Liver (tissue), 9 donors: ENCODE results near the gene ABITRAM. TPM values are rescaled to one million over a fixed set of nuclear protein-coding genes. Genes with fewer than 3 reads are reported as not detected.

Experiments
- DNase-seq: peaks from one replicate; pipeline ENCODE4 v3.0.0-alpha.2; 2017; ENCODE audit warnings: low spot score
- H3K27ac ChIP-seq, 2 donors: one replicate each; pipeline ENCODE4 v1.7.0; 2013; ENCODE audit warnings: inconsistent platforms in 2 of 2, low read length in 2 of 2, control low read depth in 1 of 2, low read depth in 1 of 2, mild to moderate bottlenecking in 1 of 2
- H3K27me3 ChIP-seq, 4 donors: one replicate each; pipeline versions ENCODE4 v1.6.1 to v1.7.0; 2013; ENCODE audit warnings: low read length in 3 of 4, inconsistent platforms in 1 of 4, mild to moderate bottlenecking in 1 of 4, moderate library complexity in 1 of 4; ENCODE audit not compliant: control insufficient read depth in 4 of 4, insufficient read depth in 4 of 4
- H3K36me3 ChIP-seq, 4 donors: one replicate each; pipeline versions ENCODE4 v1.6.1 to v1.7.0; 2013; ENCODE audit warnings: low read length in 3 of 4, mild to moderate bottlenecking in 3 of 4, low read depth in 1 of 4, moderate library complexity in 1 of 4; ENCODE audit not compliant: control insufficient read depth in 4 of 4, insufficient read depth in 3 of 4
- H3K4me1 ChIP-seq, 4 donors: one replicate each; pipeline versions ENCODE4 v1.6.1 to v1.7.0; 2013; ENCODE audit warnings: low read length in 3 of 4, mild to moderate bottlenecking in 3 of 4, moderate library complexity in 1 of 4; ENCODE audit not compliant: control insufficient read depth in 4 of 4, insufficient read depth in 4 of 4
- H3K4me3 ChIP-seq, 3 donors: one replicate each; pipeline versions ENCODE4 v1.6.1 to v1.7.0; 2013; ENCODE audit warnings: low read length in 3 of 3, control low read depth in 1 of 3, low read depth in 1 of 3, mild to moderate bottlenecking in 1 of 3
- H3K9ac ChIP-seq, 2 donors: one replicate each; pipeline ENCODE4 v1.7.0; 2013; ENCODE audit warnings: low read length in 2 of 2, mild to moderate bottlenecking in 2 of 2, moderate library complexity in 2 of 2, control low read depth in 1 of 2, low read depth in 1 of 2
- H3K9me3 ChIP-seq, 4 donors: one replicate each; pipeline versions ENCODE4 v1.6.1 to v1.7.0; 2013; ENCODE audit warnings: low read length in 3 of 4; ENCODE audit not compliant: control insufficient read depth in 4 of 4
- EGR1 ChIP-seq, 2 donors: IDR thresholded peaks; 2 replicates each; pipeline ENCODE4 v1.6.1; 2016 to 2018; ENCODE audit warnings: antibody characterized with exemption in 2 of 2, low read depth in 2 of 2
- FOXA1 ChIP-seq: IDR thresholded peaks from 2 replicates; pipeline ENCODE4 v1.6.1; 2016; ENCODE audit warnings: antibody characterized with exemption
- GABPA ChIP-seq, 2 donors: IDR thresholded peaks in 1 of 2; conservative IDR thresholded peaks in 1 of 2; 2 replicates each; pipeline ENCODE4 v1.6.1; 2016; ENCODE audit warnings: antibody characterized with exemption in 2 of 2, mild to moderate bottlenecking in 1 of 2, moderate library complexity in 1 of 2
- HNF4A ChIP-seq, 2 donors: conservative IDR thresholded peaks; 2 replicates each; pipeline ENCODE4 v1.6.1; 2016; ENCODE audit warnings: antibody characterized with exemption in 2 of 2, mild to moderate bottlenecking in 2 of 2
- HNF4G ChIP-seq: IDR thresholded peaks from 2 replicates; pipeline ENCODE4 v1.6.1; 2016; ENCODE audit warnings: antibody characterized with exemption
- JUND ChIP-seq, 2 donors: IDR thresholded peaks; 2 replicates each; pipeline ENCODE4 v1.6.1; 2016; ENCODE audit warnings: antibody characterized with exemption in 2 of 2
- NR2F2 ChIP-seq: IDR thresholded peaks from 2 replicates; pipeline ENCODE4 v1.6.1; 2016; ENCODE audit warnings: antibody characterized with exemption
- RAD21 ChIP-seq, 2 donors: IDR thresholded peaks; 2 replicates each; pipeline ENCODE4 v1.6.1; 2016; ENCODE audit warnings: antibody characterized with exemption in 2 of 2, mild to moderate bottlenecking in 2 of 2
- RXRA ChIP-seq, 2 donors: IDR thresholded peaks; 2 replicates each; pipeline ENCODE4 v1.6.1; 2017 to 2018; ENCODE audit warnings: antibody characterized with exemption in 2 of 2, mild to moderate bottlenecking in 1 of 2
- SP1 ChIP-seq: IDR thresholded peaks from 2 replicates; pipeline ENCODE4 v1.6.1; 2018; ENCODE audit warnings: antibody characterized with exemption, mild to moderate bottlenecking
- TAF1 ChIP-seq: conservative IDR thresholded peaks from 2 replicates; pipeline ENCODE4 v1.6.1; 2016; ENCODE audit warnings: antibody characterized with exemption, mild to moderate bottlenecking
- YY1 ChIP-seq: IDR thresholded peaks from 2 replicates; pipeline ENCODE4 v1.6.1; 2016; ENCODE audit warnings: antibody characterized with exemption, mild to moderate bottlenecking
- WGBS: extraction: QIAGEN DNeasy Blood & Tissue Kit; methylation state at CpG from one replicate; pipeline ENCODE4 v1.1.7; 2013; 5-methylcytosine and 5-hydroxymethylcytosine counted together
- polyA plus RNA-seq, 2 donors: library from polyadenylated mRNA; stranded (reverse) in 1 of 2; unstranded in 1 of 2; fragments of 200-250 nt in 1 of 2; fragments of >200 nt in 1 of 2; fragmentation: Nextera tagmentation in 1 of 2; extraction: Ambion mirVana in 1 of 2; gene quantifications; one replicate each; pipeline versions ENCODE4 v1.2.1 to v1.2.3, GENCODE V29; 2013 to 2015
- total RNA-seq, 2 donors: library from RNA; depleted of rRNA; stranded (reverse); fragments of >200 nt; gene quantifications; one replicate each; pipeline ENCODE4 v1.2.3, GENCODE V29; 2014
- TF ChIP-seq, protein P1 (sequence below): IDR thresholded peaks from 2 replicates; pipeline ENCODE4 v1.6.1; 2016; ENCODE audit warnings: antibody characterized with exemption
- TF ChIP-seq, protein P2 (sequence below): fragments of 150-350 bp; IDR thresholded peaks from 2 replicates; pipeline ENCODE4 v1.5.1; 2017; ENCODE audit warnings: improper control_type of control experiment, low read depth, low read length; ENCODE audit not compliant: missing input control
- TF ChIP-seq, protein P3 (sequence below): IDR thresholded peaks from 2 replicates; pipeline ENCODE4 v1.6.1; 2016; ENCODE audit warnings: antibody characterized with exemption
- TF ChIP-seq, protein P4 (sequence below): IDR thresholded peaks from 2 replicates; pipeline ENCODE4 v1.6.1; 2016; ENCODE audit warnings: antibody characterized with exemption, mild to moderate bottlenecking
- TF ChIP-seq, protein P5 (sequence below): IDR thresholded peaks from 2 replicates; pipeline ENCODE4 v1.6.1; 2016; ENCODE audit warnings: antibody characterized with exemption
- donor health status: healthy.
- donor health status: healthy.
- donor health status: healthy.
- donor health status: healthy.
- donor health status: healthy.

Gene ABITRAM, protein sequence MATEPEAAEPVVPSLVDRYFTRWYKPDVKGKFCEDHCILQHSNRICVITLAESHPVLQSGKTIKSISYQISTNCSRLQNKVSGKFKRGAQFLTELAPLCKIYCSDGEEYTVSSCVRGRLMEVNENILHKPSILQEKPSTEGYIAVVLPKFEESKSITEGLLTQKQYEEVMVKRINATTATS
- 1 to 10 TPM; 3.5 to 5.2 TPM for total RNA-seq
- polyA plus RNA-seq = 1 to 10 TPM; 5.9 to 8.2 TPM

DNA sequence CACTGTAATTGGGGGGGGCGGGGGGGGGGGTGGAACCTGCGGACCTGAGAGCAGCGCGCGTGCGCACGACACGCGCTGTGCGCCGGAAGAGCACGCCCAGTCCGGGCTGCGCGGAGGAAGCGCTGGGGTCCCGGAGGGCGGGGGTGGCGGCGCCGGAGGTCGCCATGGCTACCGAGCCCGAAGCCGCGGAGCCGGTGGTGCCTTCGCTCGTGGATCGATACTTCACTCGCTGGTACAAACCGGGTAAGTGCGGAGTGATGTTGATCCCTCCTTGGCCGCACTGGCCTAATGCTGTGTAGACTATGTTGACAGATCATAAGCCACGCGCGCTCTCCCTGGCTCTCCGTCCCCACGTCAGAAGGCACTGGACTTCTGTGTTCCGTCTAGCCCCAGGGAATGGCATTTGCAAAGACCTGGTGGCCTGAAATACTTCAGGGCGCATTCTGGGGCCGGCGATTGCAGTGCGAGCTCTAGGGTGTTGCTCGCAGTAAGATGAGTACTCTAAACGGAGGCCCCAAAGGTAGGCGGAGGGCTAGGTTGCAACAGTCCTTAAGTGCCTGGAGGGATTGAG, at the start of gene ABITRAM:
Gene ABITRAM, plus strand, starts transcription at position 78 of the 571 bp plus-strand sequence. Its CDS starts 87 bp downstream, at position 165.
- Histone ChIP-seq H3K9me3 (no peaks in the 10 kb centered on the region), H3K9ac (peak within 1 kb of the TSS; percentile 78 to 95), H3K4me1 (peaks cover 5 to 27% (median 18%) of the 10 kb centered on the region in 4 donors), H3K36me3 (peaks cover 0 to 12% (median 3%) of the 10 kb centered on the region in 4 donors), H3K4me3 (peak within 1 kb of the TSS; percentile 83 to 99 (median 98)), H3K27me3 (no peaks in the 10 kb centered on the region), H3K27ac (peak within 1 kb of the TSS; percentile 71 to 96)
- no peak for TF ChIP-seq YY1
- peak in 1 of 2 donors; percentile 12 for TF ChIP-seq RAD21 (IDR thresholded peaks at IDR 0.05)
- TF ChIP-seq, protein P1, sequence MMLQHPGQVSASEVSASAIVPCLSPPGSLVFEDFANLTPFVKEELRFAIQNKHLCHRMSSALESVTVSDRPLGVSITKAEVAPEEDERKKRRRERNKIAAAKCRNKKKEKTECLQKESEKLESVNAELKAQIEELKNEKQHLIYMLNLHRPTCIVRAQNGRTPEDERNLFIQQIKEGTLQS = no peak
- TF ChIP-seq, protein P2, sequence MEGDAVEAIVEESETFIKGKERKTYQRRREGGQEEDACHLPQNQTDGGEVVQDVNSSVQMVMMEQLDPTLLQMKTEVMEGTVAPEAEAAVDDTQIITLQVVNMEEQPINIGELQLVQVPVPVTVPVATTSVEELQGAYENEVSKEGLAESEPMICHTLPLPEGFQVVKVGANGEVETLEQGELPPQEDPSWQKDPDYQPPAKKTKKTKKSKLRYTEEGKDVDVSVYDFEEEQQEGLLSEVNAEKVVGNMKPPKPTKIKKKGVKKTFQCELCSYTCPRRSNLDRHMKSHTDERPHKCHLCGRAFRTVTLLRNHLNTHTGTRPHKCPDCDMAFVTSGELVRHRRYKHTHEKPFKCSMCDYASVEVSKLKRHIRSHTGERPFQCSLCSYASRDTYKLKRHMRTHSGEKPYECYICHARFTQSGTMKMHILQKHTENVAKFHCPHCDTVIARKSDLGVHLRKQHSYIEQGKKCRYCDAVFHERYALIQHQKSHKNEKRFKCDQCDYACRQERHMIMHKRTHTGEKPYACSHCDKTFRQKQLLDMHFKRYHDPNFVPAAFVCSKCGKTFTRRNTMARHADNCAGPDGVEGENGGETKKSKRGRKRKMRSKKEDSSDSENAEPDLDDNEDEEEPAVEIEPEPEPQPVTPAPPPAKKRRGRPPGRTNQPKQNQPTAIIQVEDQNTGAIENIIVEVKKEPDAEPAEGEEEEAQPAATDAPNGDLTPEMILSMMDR = no peak
- no peak for TF ChIP-seq HNF4A (conservative IDR thresholded peaks at IDR 0.05)
- TF ChIP-seq JUND (IDR thresholded peaks at IDR 0.05) = no peak
- TF ChIP-seq RXRA (IDR thresholded peaks at IDR 0.05) = no peak
- TF ChIP-seq NR2F2 = no peak
- TF ChIP-seq HNF4G = no peak
- TF ChIP-seq SP1 = no peak
- peak; percentile 23 to 86 for TF ChIP-seq GABPA (IDR thresholded peaks at IDR 0.05 in 1 of 2, conservative IDR thresholded peaks at IDR 0.05 in 1 of 2)
- no peak for TF ChIP-seq FOXA1
- TF ChIP-seq, protein P3, sequence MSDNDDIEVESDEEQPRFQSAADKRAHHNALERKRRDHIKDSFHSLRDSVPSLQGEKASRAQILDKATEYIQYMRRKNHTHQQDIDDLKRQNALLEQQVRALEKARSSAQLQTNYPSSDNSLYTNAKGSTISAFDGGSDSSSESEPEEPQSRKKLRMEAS = no peak
- no peak for TF ChIP-seq TAF1
- TF ChIP-seq, protein P4, sequence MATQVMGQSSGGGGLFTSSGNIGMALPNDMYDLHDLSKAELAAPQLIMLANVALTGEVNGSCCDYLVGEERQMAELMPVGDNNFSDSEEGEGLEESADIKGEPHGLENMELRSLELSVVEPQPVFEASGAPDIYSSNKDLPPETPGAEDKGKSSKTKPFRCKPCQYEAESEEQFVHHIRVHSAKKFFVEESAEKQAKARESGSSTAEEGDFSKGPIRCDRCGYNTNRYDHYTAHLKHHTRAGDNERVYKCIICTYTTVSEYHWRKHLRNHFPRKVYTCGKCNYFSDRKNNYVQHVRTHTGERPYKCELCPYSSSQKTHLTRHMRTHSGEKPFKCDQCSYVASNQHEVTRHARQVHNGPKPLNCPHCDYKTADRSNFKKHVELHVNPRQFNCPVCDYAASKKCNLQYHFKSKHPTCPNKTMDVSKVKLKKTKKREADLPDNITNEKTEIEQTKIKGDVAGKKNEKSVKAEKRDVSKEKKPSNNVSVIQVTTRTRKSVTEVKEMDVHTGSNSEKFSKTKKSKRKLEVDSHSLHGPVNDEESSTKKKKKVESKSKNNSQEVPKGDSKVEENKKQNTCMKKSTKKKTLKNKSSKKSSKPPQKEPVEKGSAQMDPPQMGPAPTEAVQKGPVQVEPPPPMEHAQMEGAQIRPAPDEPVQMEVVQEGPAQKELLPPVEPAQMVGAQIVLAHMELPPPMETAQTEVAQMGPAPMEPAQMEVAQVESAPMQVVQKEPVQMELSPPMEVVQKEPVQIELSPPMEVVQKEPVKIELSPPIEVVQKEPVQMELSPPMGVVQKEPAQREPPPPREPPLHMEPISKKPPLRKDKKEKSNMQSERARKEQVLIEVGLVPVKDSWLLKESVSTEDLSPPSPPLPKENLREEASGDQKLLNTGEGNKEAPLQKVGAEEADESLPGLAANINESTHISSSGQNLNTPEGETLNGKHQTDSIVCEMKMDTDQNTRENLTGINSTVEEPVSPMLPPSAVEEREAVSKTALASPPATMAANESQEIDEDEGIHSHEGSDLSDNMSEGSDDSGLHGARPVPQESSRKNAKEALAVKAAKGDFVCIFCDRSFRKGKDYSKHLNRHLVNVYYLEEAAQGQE = no peak
- TF ChIP-seq, protein P5, sequence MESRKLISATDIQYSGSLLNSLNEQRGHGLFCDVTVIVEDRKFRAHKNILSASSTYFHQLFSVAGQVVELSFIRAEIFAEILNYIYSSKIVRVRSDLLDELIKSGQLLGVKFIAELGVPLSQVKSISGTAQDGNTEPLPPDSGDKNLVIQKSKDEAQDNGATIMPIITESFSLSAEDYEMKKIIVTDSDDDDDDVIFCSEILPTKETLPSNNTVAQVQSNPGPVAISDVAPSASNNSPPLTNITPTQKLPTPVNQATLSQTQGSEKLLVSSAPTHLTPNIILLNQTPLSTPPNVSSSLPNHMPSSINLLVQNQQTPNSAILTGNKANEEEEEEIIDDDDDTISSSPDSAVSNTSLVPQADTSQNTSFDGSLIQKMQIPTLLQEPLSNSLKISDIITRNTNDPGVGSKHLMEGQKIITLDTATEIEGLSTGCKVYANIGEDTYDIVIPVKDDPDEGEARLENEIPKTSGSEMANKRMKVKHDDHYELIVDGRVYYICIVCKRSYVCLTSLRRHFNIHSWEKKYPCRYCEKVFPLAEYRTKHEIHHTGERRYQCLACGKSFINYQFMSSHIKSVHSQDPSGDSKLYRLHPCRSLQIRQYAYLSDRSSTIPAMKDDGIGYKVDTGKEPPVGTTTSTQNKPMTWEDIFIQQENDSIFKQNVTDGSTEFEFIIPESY = no peak
- peak; percentile 67 to 69 for TF ChIP-seq EGR1 (IDR thresholded peaks at IDR 0.05; ENCODE audit: low read depth in 2 of 2)
- no peak for DNase-seq
- WGBS = under 1% methylated on average over 47 of the region's 47 CpGs
